ENCODE measurements around the gene HES5. TPM values are rescaled to one million over a fixed set of nuclear protein-coding genes. Genes with fewer than 3 reads are reported as not detected.

The HES5 gene
- total RNA-seq, 1 experiment from 2014 or later = not detected

GRCh38 chr1:2573250-2573920, 43.3 kb upstream of the HES5 start:
- no peak overlapping the region for H2AK5ac ChIP-seq (ENCODE audit: insufficient read length, low read length)
- no peaks in the 10 kb centered on the region for H4K20me1 ChIP-seq (ENCODE audit: control insufficient read depth, insufficient read depth, insufficient read length)
- H2BK120ac ChIP-seq (ENCODE audit: low read depth, low read length, poor library complexity, severe bottlenecking) = no peak overlapping the region
- H3K4me1 ChIP-seq (ENCODE audit: insufficient read depth, low read length) = no peaks in the 10 kb centered on the region
- no peak overlapping the region for H3K56ac ChIP-seq (ENCODE audit: insufficient read length, low read depth, low read length)
- Mint-ChIP-seq H3K4me3 (no peak overlapping the region), H3K9me3 (peaks cover 8 to 16% of the 10 kb centered on the region in 2 experiments), H3K36me3 (ENCODE audit: insufficient read depth in 1 of 3, low read depth in 3 of 3) (peaks cover 0 to 3% (median 3%) of the 10 kb centered on the region in 3 experiments; a peak in 4 of 7 replicates), H3K4me1 (0 out of 4 replicates have a peak, but pooled peaks cover 2 to 4% of the 10 kb centered on the region in 2 experiments), H3K27ac (no peak overlapping the region), H3K27me3 (ENCODE audit: low read depth) (peaks cover 17% of the 10 kb centered on the region)
- H3K4ac ChIP-seq (ENCODE audit: low read depth, low read length) = no peak overlapping the region
- no peak overlapping the region for H3K4me2 ChIP-seq (ENCODE audit: insufficient read depth, insufficient read length, low read length)
- no peak for DNase-seq
- no peaks in the 10 kb centered on the region for H3K27me3 ChIP-seq (ENCODE audit: insufficient read depth, low read length)
- no peak overlapping the region for H3K23ac ChIP-seq (ENCODE audit: insufficient read length, low read depth, low read length)
- no peaks in the 10 kb centered on the region for H3K79me2 ChIP-seq (ENCODE audit: insufficient read depth, low read length)
- H2BK5ac ChIP-seq (ENCODE audit: insufficient read length, low read length) = no peak overlapping the region
- no peak for TF ChIP-seq CTCF (conservative IDR thresholded peaks at IDR 0.05)
- no peak overlapping the region for H3K9ac ChIP-seq (ENCODE audit: extremely low read depth, insufficient read length, low read length)
- H3K23me2 ChIP-seq (ENCODE audit: insufficient read length, low read depth, low read length, poor library complexity, severe bottlenecking) = no peaks in the 10 kb centered on the region
- H2BK12ac ChIP-seq (ENCODE audit: insufficient read length, low read depth, low read length) = no peak overlapping the region
- no peak overlapping the region for H4K5ac ChIP-seq (ENCODE audit: insufficient read length, low read depth, low read length)
- no peak overlapping the region for H3T11ph ChIP-seq (ENCODE audit: low read length)
- no peak overlapping the region for H2AFZ ChIP-seq (ENCODE audit: low read length)
- H2BK15ac ChIP-seq (ENCODE audit: low read depth, low read length) = no peak overlapping the region
- no CpG with 5 or more reads among the region's 8 CpGs for WGBS (ENCODE audit: extremely low coverage, insufficient read length, low lambda C conversion rate)
- H3K14ac ChIP-seq (ENCODE audit: insufficient read depth, low read length) = no peak overlapping the region
- no peak overlapping the region for H3K18ac ChIP-seq (ENCODE audit: insufficient read length, low read depth, low read length)
- no peak overlapping the region for H2BK20ac ChIP-seq (ENCODE audit: low read depth, low read length, poor library complexity, severe bottlenecking)
- no peak overlapping the region for H4K8ac ChIP-seq (replicated peaks; ENCODE audit: insufficient read length, low read depth, low read length)
- H3K9me3 ChIP-seq (ENCODE audit: control insufficient read depth, low read depth, low read length) = no peaks in the 10 kb centered on the region
- no peaks in the 10 kb centered on the region for H3K79me1 ChIP-seq (ENCODE audit: insufficient read depth, low read depth, low read length, poor library complexity, severe bottlenecking)
- no peak overlapping the region for H4K91ac ChIP-seq (ENCODE audit: insufficient read length, low read depth, low read length)
- H3K27ac ChIP-seq (ENCODE audit: insufficient read length, low read depth, low read length) = no peak overlapping the region
